Measurements from ENCODE around the gene DIS3L2. TPM values are rescaled to one million over a fixed set of nuclear protein-coding genes. Genes with fewer than 3 reads are reported as not detected.

DIS3L2 gene
- total RNA-seq, 2 experiments from 2014 or later, result 40.2 to 43.4 TPM

- ChIA-PET CTCF (interaction anchor here (1.3 kb wide), 1 partner anchor 157 kb away, joined by 3 read pairs; no protein-coding TSS in a partner anchor), POLR2A (no interaction called here)
- Mint-ChIP-seq H3K27ac (no peak overlapping the region), H3K27me3 (no peaks in the 10 kb centered on the region), H3K4me3 (no peak overlapping the region), H3K9me3 (no peaks in the 10 kb centered on the region), H3K36me3 (ENCODE audit: low read depth) (peaks cover 3% of the 10 kb centered on the region), H3K4me1 (no peaks in the 10 kb centered on the region)
- no peak for DNase-seq
Measured at GRCh38 chr2:232275670-232276069, 314.2 kb downstream of the DIS3L2 start.

GRCh38 chr2:232276084-232276732 is 314.7 kb downstream of the DIS3L2 start:
- ChIA-PET CTCF (interaction anchor here (1.3 kb wide), 1 partner anchor 158 kb away, joined by 3 read pairs; no protein-coding TSS in a partner anchor), POLR2A (no interaction called here)
- no peaks in the 10 kb centered on the region for H3K9me3 Mint-ChIP-seq
- no peak for DNase-seq
- no peak overlapping the region for H3K4me3 Mint-ChIP-seq
- no peaks in the 10 kb centered on the region for H3K27me3 Mint-ChIP-seq
- H3K4me1 Mint-ChIP-seq, result no peaks in the 10 kb centered on the region
- peaks cover 3% of the 10 kb centered on the region for H3K36me3 Mint-ChIP-seq (ENCODE audit: low read depth)
- no peak overlapping the region for H3K27ac Mint-ChIP-seq

- CTCF ChIA-PET, result interaction anchor here (0.6 to 1.3 kb wide), 2 partner anchors 158 to 686 kb away, joined by 3 read pairs; no protein-coding TSS in a partner anchor
- Mint-ChIP-seq H3K27me3 (no peaks in the 10 kb centered on the region), H3K27ac (no peak overlapping the region), H3K4me1 (no peaks in the 10 kb centered on the region), H3K4me3 (no peak overlapping the region), H3K36me3 (ENCODE audit: low read depth) (peaks cover 5% of the 10 kb centered on the region), H3K9me3 (no peaks in the 10 kb centered on the region)
- DNase-seq, result no peak
- POLR2A ChIA-PET, result no interaction called here
Measured at GRCh38 chr2:232276733-232277313, 315.3 kb downstream of the DIS3L2 start.

- no peak overlapping the region for H3K4me3 Mint-ChIP-seq
- H3K36me3 Mint-ChIP-seq (ENCODE audit: low read depth), result peaks cover 5% of the 10 kb centered on the region
- peaks cover under 1% of the 10 kb centered on the region for H3K4me1 Mint-ChIP-seq
- no peaks in the 10 kb centered on the region for H3K9me3 Mint-ChIP-seq
- DNase-seq, result no peak
- ChIA-PET POLR2A (no interaction called here), CTCF (no interaction called here)
- H3K27me3 Mint-ChIP-seq, result no peaks in the 10 kb centered on the region
- H3K27ac Mint-ChIP-seq, result no peak overlapping the region
Measured at GRCh38 chr2:232278534-232278933, 317.0 kb downstream of the DIS3L2 start.

GRCh38 chr2:232280341-232280740 is 318.8 kb downstream of the DIS3L2 start:
- no peak overlapping the region for H3K4me3 Mint-ChIP-seq
- no peaks in the 10 kb centered on the region for H3K9me3 Mint-ChIP-seq
- ChIA-PET POLR2A (no interaction called here), CTCF (interaction anchor here (1.0 to 1.2 kb wide), 3 partner anchors 10 to 56 kb away, joined by 3 read pairs; no protein-coding TSS in a partner anchor)
- no peak for DNase-seq
- H3K36me3 Mint-ChIP-seq (ENCODE audit: low read depth), result peaks cover 5% of the 10 kb centered on the region
- H3K27me3 Mint-ChIP-seq, result no peaks in the 10 kb centered on the region
- no peak overlapping the region for H3K27ac Mint-ChIP-seq
- H3K4me1 Mint-ChIP-seq, result peaks cover 3% of the 10 kb centered on the region

- ChIA-PET POLR2A (no interaction called here), CTCF (interaction anchor here (2.5 kb wide), 1 partner anchor 11 kb away, joined by 11 read pairs; no protein-coding TSS in a partner anchor)
- Mint-ChIP-seq H3K9me3 (no peaks in the 10 kb centered on the region), H3K27me3 (no peaks in the 10 kb centered on the region), H3K4me1 (peaks cover 15% of the 10 kb centered on the region), H3K4me3 (no peak overlapping the region), H3K36me3 (ENCODE audit: low read depth) (peaks cover 4% of the 10 kb centered on the region), H3K27ac (no peak overlapping the region)
- no peak for DNase-seq
Measured at GRCh38 chr2:232281858-232282507, 320.5 kb downstream of the DIS3L2 start.

GRCh38 chr2:232282508-232283055 is 321.1 kb downstream of the DIS3L2 start:
- no peaks in the 10 kb centered on the region for H3K27me3 Mint-ChIP-seq
- H3K4me1 Mint-ChIP-seq, result peaks cover 15% of the 10 kb centered on the region
- H3K27ac Mint-ChIP-seq, result no peak overlapping the region
- ChIA-PET POLR2A (interaction anchor here (0.6 kb wide), 1 partner anchor 13 kb away, joined by 3 read pairs; no protein-coding TSS in a partner anchor), CTCF (interaction anchor here (2.5 kb wide), 1 partner anchor 10 kb away, joined by 11 read pairs; no protein-coding TSS in a partner anchor)
- H3K36me3 Mint-ChIP-seq (ENCODE audit: low read depth), result peaks cover 3% of the 10 kb centered on the region
- no peaks in the 10 kb centered on the region for H3K9me3 Mint-ChIP-seq
- no peak overlapping the region for H3K4me3 Mint-ChIP-seq
- DNase-seq, result no peak

GRCh38 chr2:232286001-232286868 is 324.7 kb downstream of the DIS3L2 start:
- DNase-seq, result no peak
- H3K27ac Mint-ChIP-seq, result peak overlapping the region; percentile 78
- no peaks in the 10 kb centered on the region for H3K9me3 Mint-ChIP-seq
- H3K27me3 Mint-ChIP-seq, result no peaks in the 10 kb centered on the region
- CTCF ChIA-PET, result no interaction called here
- peaks cover 15% of the 10 kb centered on the region for H3K4me1 Mint-ChIP-seq
- H3K36me3 Mint-ChIP-seq (ENCODE audit: low read depth), result peaks cover 2% of the 10 kb centered on the region
- no peak overlapping the region for H3K4me3 Mint-ChIP-seq
- POLR2A ChIA-PET, result no interaction called here

- H3K4me3 Mint-ChIP-seq, result no peak overlapping the region
- H3K36me3 Mint-ChIP-seq (ENCODE audit: low read depth), result no peaks in the 10 kb centered on the region
- no peaks in the 10 kb centered on the region for H3K27me3 Mint-ChIP-seq
- H3K4me1 Mint-ChIP-seq, result peaks cover 17% of the 10 kb centered on the region
- no peaks in the 10 kb centered on the region for H3K9me3 Mint-ChIP-seq
- H3K27ac Mint-ChIP-seq, result no peak overlapping the region
- ChIA-PET CTCF (no interaction called here), POLR2A (no interaction called here)
- no peak for DNase-seq
Measured at GRCh38 chr2:232287316-232287715, 325.8 kb downstream of the DIS3L2 start.

GRCh38 chr2:232288489-232289030 is 327.0 kb downstream of the DIS3L2 start:
- CTCF ChIA-PET, result no interaction called here
- H3K4me1 Mint-ChIP-seq, result peaks cover 27% of the 10 kb centered on the region
- DNase-seq, result no peak
- H3K9me3 Mint-ChIP-seq, result no peaks in the 10 kb centered on the region
- no peak overlapping the region for H3K27ac Mint-ChIP-seq
- H3K36me3 Mint-ChIP-seq (ENCODE audit: low read depth), result no peaks in the 10 kb centered on the region
- no peak overlapping the region for H3K4me3 Mint-ChIP-seq
- POLR2A ChIA-PET, result no interaction called here
- no peaks in the 10 kb centered on the region for H3K27me3 Mint-ChIP-seq

- H3K4me3 Mint-ChIP-seq, result no peak overlapping the region
- ChIA-PET POLR2A (no interaction called here), CTCF (interaction anchor here (1.0 to 1.5 kb wide), 3 partner anchors 10 to 24 kb away, joined by 3 to 4 read pairs (median 4); no protein-coding TSS in a partner anchor)
- DNase-seq, result no peak
- H3K9me3 Mint-ChIP-seq, result no peaks in the 10 kb centered on the region
- H3K36me3 Mint-ChIP-seq (ENCODE audit: low read depth), result no peaks in the 10 kb centered on the region
- H3K4me1 Mint-ChIP-seq, result peaks cover 26% of the 10 kb centered on the region
- H3K27me3 Mint-ChIP-seq, result no peaks in the 10 kb centered on the region
- H3K27ac Mint-ChIP-seq, result no peak overlapping the region
Measured at GRCh38 chr2:232290668-232291067, 329.2 kb downstream of the DIS3L2 start.

- ChIA-PET CTCF (interaction anchor here (2.9 kb wide), 1 partner anchor 34 kb away, joined by 9 read pairs; no protein-coding TSS in a partner anchor), POLR2A (no interaction called here)
- no peak overlapping the region for H3K4me3 Mint-ChIP-seq
- H3K36me3 Mint-ChIP-seq (ENCODE audit: low read depth), result no peaks in the 10 kb centered on the region
- DNase-seq, result no peak
- peaks cover 20% of the 10 kb centered on the region for H3K4me1 Mint-ChIP-seq
- no peaks in the 10 kb centered on the region for H3K27me3 Mint-ChIP-seq
- no peak overlapping the region for H3K27ac Mint-ChIP-seq
- H3K9me3 Mint-ChIP-seq, result no peaks in the 10 kb centered on the region
Measured at GRCh38 chr2:232291343-232291742, 329.8 kb downstream of the DIS3L2 start.

Measured in activated CD4-positive, alpha-beta T cell treated with anti-CD3 and anti-CD28 coated beads, Interleukin-2, amount 10 ng/mL, durations not matched to agents 7 days and 5 days (primary cell).